RPMI8226 (cell line): ENCODE measurements around the gene ZNF444.
A peak's percentile ranks its signal among the peaks of the same experiment; 100 is the strongest.

Experiments
- DNase-seq: peaks from one replicate; pipeline ENCODE4 v3.0.0-alpha.2; 2015

ZNF444 gene

GRCh38 chr19:56107626-56108351 is 33.3 kb upstream of the ZNF444 start:
- no peak for DNase-seq

- no peak for DNase-seq
These were observed 32.5 kb upstream of the ZNF444 start for GRCh38 chr19:56108447-56109195.

GRCh38 chr19:56109226-56109625 is 31.9 kb upstream of the ZNF444 start:
- no peak for DNase-seq

- no peak for DNase-seq
These were observed 30.3 kb upstream of the ZNF444 start for GRCh38 chr19:56110515-56111448.

GRCh38 chr19:56111601-56112312 is 29.3 kb upstream of the ZNF444 start:
- peak; percentile 93 for DNase-seq

GRCh38 chr19:56112313-56112709 is 28.8 kb upstream of the ZNF444 start:
- peak; percentile 89 for DNase-seq

- DNase-seq: no peak
These were observed 27.9 kb upstream of the ZNF444 start for GRCh38 chr19:56113074-56113632.

- no peak for DNase-seq
These were observed 26.9 kb upstream of the ZNF444 start for GRCh38 chr19:56114051-56114777.

GRCh38 chr19:56114778-56115110 is 26.3 kb upstream of the ZNF444 start:
- no peak for DNase-seq

- DNase-seq: no peak
These were observed 25.6 kb upstream of the ZNF444 start for GRCh38 chr19:56115490-56115889.

- DNase-seq: no peak
These were observed 24.5 kb upstream of the ZNF444 start for GRCh38 chr19:56116606-56117005.

- no peak for DNase-seq
These were observed 23.7 kb upstream of the ZNF444 start for GRCh38 chr19:56117376-56117884.

- no peak for DNase-seq
These were observed 23.2 kb upstream of the ZNF444 start for GRCh38 chr19:56117889-56118288.

GRCh38 chr19:56118666-56119581 is 22.2 kb upstream of the ZNF444 start:
- peak; percentile 46 for DNase-seq

- DNase-seq: no peak
These were observed 21.5 kb upstream of the ZNF444 start for GRCh38 chr19:56119582-56119978.

- no peak for DNase-seq
These were observed 21.1 kb upstream of the ZNF444 start for GRCh38 chr19:56120002-56120370.

- peak; percentile 85 for DNase-seq
These were observed 20.5 kb upstream of the ZNF444 start for GRCh38 chr19:56120371-56121179.

GRCh38 chr19:56121180-56122167 is 19.6 kb upstream of the ZNF444 start, which contains the start of gene ZNF787:
Gene ZNF787, minus strand, starts transcription at chr19:56121295. Its CDS starts 18,078 bp downstream, at chr19:56103217.
- peak; percentile 98 for DNase-seq
